GM13977 (cell line): Measurements from ENCODE around the gene IGF2R.

Experiments
- DNase-seq: peaks from one replicate; pipeline ENCODE4 v3.0.0; 2012; ENCODE audit warnings: low spot score
- in situ Hi-C: fragments of 300-500 bp; cut with MboI; formaldehyde crosslinking; loops from one replicate; pipeline ENCODE4 v1.12.0; 2022; ENCODE audit warnings: low sequenced_read_pairs, low pct_unique_long_range_greater_than_20kb, mixed read lengths, inconsistent platforms; ENCODE audit not compliant: unreplicated experiment
- TF ChIP-seq, protein P1 (sequence below): IDR thresholded peaks from 2 replicates; pipeline ENCODE4 v1.5.1; 2012; ENCODE audit warnings: mild to moderate bottlenecking, control low read depth; ENCODE audit not compliant: insufficient read depth; ENCODE audit errors: extremely low read depth, missing control alignments

The IGF2R gene

DNA sequence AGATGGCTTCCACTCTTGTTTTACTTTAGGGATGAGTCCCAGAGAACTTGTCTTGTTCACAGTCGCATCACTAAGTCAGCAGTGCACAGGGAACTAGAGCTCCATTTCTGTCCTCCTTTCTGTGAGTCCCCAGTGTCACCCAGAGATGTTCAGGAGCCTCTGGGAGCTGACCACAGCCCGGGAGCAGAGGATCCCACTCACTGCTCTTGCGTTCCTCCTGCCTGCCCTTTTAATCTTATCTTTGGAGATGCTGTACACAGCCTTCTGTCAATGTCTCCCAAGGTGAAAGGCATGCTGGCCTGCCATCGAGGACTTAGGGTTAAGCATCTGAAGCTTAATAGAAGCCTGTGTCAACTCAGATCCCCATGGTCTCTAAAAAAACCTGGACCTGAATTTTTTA, 71.2 kb downstream of the IGF2R start:
- TF ChIP-seq, protein P1, sequence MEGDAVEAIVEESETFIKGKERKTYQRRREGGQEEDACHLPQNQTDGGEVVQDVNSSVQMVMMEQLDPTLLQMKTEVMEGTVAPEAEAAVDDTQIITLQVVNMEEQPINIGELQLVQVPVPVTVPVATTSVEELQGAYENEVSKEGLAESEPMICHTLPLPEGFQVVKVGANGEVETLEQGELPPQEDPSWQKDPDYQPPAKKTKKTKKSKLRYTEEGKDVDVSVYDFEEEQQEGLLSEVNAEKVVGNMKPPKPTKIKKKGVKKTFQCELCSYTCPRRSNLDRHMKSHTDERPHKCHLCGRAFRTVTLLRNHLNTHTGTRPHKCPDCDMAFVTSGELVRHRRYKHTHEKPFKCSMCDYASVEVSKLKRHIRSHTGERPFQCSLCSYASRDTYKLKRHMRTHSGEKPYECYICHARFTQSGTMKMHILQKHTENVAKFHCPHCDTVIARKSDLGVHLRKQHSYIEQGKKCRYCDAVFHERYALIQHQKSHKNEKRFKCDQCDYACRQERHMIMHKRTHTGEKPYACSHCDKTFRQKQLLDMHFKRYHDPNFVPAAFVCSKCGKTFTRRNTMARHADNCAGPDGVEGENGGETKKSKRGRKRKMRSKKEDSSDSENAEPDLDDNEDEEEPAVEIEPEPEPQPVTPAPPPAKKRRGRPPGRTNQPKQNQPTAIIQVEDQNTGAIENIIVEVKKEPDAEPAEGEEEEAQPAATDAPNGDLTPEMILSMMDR = no peak
- in situ Hi-C loops = no loop called here
- no peak for DNase-seq

GRCh38 chr6:160040527-160041264, 71.8 kb downstream of the IGF2R start:
- DNase-seq = no peak
- in situ Hi-C loops = no loop called here
- TF ChIP-seq, protein P1 = no peak

DNA sequence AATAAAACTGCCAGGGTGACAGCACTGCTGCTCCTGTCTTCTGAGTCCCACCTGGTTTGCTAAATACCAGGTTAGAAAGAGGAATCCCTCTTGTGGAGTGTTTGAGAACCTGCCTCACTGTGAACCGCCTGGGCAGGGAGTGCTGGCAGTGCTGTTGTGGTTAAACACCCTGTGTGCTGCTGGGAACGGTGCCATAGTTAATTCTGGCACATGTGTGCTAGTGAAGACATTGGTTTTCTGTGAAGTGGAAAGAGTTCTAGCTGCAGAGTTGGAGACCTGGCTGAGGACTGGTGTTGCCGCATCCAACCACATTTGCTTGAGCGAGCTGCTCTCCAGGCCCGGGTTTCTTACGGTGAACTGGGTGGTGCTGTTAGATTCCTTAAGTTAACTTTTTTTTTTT, 72.7 kb downstream of the IGF2R start:
- TF ChIP-seq, protein P1 = no peak
- no peak for DNase-seq
- in situ Hi-C loops = no loop called here

DNA sequence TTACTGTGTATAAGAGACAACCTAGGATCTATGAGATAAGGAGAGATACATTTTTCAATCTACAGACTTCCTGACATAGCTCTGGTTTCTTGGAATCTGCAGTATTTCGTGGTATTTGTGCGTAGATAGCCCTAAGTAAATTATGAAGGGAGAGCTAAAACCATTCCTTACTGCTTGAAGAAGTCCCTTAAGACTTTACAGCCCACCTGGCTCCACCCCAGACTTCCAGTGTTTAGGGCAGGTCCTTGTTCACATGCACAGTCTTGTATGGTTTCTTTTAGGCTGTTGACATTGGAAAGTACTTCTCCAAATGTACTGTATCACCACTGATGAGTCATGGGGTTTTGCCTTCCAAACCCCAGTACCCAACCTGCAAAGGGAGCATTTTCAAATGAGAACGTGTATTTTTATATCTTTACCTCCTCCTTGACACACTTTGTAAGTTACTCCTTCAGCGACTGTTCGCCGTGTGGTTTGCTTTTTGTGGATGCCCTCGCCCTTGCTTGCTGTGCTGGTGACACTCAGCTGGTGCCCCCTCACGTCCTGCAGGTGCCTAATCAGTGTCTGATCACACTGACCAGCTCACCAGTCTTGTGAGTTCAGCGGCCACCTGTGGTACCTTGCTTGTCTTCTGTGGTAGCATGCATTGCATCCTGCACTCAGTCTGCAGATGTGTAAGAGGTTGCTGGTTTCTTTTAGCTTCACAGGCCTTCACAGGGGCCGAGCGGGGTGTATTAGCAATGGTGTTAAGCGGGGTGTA, 73.3 kb downstream of the IGF2R start:
- in situ Hi-C loops = no loop called here
- no peak for DNase-seq
- TF ChIP-seq, protein P1 = no peak

DNA sequence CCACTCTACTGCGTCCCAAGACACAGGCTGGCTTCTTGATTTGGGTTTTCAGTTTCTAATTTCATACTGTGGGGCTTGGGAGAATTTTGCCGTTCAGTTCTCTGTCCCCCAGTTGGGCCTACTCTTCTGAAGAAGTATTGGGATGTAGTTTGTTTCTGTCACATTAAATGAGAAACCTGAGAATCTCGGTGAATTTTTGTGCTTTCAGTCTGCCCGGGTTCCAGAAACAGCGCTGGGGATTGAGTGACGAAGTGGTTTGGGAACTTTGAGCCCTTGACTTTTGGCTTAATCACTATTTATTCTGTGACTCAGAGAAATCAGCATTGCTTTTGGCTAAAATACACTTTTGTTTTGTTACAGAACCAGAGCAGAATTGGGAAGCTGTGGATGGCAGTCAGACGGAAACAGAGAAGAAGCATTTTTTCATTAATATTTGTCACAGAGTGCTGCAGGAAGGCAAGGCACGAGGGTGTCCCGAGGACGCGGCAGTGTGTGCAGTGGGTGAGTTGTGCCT, 74.0 kb downstream of the IGF2R start:
- TF ChIP-seq, protein P1 = no peak

GRCh38 chr6:160043784-160044183, 74.9 kb downstream of the IGF2R start:
- in situ Hi-C loops = no loop called here
- TF ChIP-seq, protein P1 = no peak
- no peak for DNase-seq

More for the DNA sequence above, 74.0 kb downstream of the IGF2R start:
- DNase-seq = no peak
- in situ Hi-C loops = no loop called here
